ENCODE data around the gene PNCK. TPM values are rescaled to one million over a fixed set of nuclear protein-coding genes. Genes with fewer than 3 reads are reported as not detected.

Gene PNCK
- total and polyA plus RNA-seq, 12 donors: 2.0 to 15.6 (median 5.7) TPM

DNA sequence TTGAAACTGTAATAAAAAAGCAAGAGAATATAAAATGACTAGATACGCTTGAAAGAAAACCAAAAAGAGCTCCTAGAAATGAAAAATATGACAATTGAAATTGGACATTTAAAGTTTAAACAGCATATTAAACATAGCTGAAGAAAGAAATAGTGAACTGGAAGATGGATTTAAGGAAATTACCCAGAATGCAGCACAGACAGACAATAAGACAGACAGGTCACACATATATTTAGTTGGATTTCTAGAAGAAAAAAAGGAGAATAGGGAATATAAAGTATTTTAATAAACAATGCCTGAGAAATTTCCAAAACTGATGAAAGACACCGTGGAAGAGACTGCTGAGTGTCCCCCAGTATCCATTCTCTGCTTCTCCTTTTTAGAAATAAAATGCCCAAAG lies 20.1 kb downstream of the PNCK start:
- no peak for ATAC-seq
- no peak for DNase-seq
- H3K36me3 ChIP-seq: no peaks in the 10 kb centered on the region
- H3K27me3 ChIP-seq: peaks cover 0 to 23% (median 7%) of the 10 kb centered on the region in 7 donors
- peaks cover 0 to 16% (median 0%) of the 10 kb centered on the region in 11 donors for H3K9me3 ChIP-seq
- H3K27ac ChIP-seq: no peak overlapping the region
- H3K4me1 ChIP-seq: no peaks in the 10 kb centered on the region
- H3K4me3 ChIP-seq: no peak overlapping the region
- intact Hi-C loops (cut with DNase I): loop anchor here in 3 of 10 donors (5.0 to 10.0 kb wide), 3 partner anchors 49 to 1191 kb away; no protein-coding TSS in a partner anchor
- TF ChIP-seq, protein P1, sequence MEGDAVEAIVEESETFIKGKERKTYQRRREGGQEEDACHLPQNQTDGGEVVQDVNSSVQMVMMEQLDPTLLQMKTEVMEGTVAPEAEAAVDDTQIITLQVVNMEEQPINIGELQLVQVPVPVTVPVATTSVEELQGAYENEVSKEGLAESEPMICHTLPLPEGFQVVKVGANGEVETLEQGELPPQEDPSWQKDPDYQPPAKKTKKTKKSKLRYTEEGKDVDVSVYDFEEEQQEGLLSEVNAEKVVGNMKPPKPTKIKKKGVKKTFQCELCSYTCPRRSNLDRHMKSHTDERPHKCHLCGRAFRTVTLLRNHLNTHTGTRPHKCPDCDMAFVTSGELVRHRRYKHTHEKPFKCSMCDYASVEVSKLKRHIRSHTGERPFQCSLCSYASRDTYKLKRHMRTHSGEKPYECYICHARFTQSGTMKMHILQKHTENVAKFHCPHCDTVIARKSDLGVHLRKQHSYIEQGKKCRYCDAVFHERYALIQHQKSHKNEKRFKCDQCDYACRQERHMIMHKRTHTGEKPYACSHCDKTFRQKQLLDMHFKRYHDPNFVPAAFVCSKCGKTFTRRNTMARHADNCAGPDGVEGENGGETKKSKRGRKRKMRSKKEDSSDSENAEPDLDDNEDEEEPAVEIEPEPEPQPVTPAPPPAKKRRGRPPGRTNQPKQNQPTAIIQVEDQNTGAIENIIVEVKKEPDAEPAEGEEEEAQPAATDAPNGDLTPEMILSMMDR (IDR thresholded peaks at IDR 0.05): no peak
- WGBS, 2 donors: 92 to 93% methylated on average over 2 of the region's 2 CpGs

- Histone ChIP-seq H3K27me3 (peaks cover 0 to 34% (median 20%) of the 10 kb centered on the region in 7 donors), H3K9me3 (peaks cover 0 to 16% (median 0%) of the 10 kb centered on the region in 11 donors), H3K36me3 (no peaks in the 10 kb centered on the region), H3K4me1 (peaks cover 0 to 11% (median 3%) of the 10 kb centered on the region in 9 donors), H3K4me3 (no peak overlapping the region), H3K27ac (no peak overlapping the region)
- intact Hi-C loops (cut with DNase I): loop anchor here in 3 of 10 donors (1.0 to 10.0 kb wide), 4 partner anchors 37 to 1193 kb away; no protein-coding TSS in a partner anchor
- ATAC-seq: no peak
- no peak for DNase-seq
- 80 to 83% methylated on average over 9 of the region's 9 CpGs for WGBS, 2 donors
- TF ChIP-seq, protein P1 (IDR thresholded peaks at IDR 0.05): peak in 4 of 9 donors; percentile 3 to 35 (median 17)
Observed at GRCh38 chrX:153651540-153652079, 22.0 kb downstream of the PNCK start.

DNA sequence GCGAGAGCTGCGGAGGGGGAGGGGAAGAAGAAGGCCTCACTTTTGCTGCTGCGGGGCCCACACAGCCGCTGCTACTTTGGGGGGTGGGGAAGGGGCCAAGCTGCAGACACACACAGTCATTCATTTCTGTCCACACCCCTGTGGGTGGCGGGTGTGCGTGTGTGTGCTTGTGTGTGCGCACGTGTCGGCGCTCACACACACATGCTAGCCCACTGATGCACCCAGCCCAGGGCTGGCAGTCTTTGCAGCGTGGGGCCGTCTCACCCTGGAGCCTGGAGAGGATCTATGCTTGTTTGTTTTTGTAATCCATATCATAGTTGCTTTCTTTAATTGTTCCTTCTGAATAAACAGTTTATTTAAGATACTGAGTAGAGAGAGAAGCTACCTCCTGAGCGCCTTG lies 22.7 kb downstream of the PNCK start:
- TF ChIP-seq, protein P1 (IDR thresholded peaks at IDR 0.05): no peak
- no peak for ATAC-seq

GRCh38 chrX:153649915-153650782 lies 23.5 kb downstream of the PNCK start:
- peaks cover 0 to 16% (median 0%) of the 10 kb centered on the region in 11 donors for H3K9me3 ChIP-seq
- H3K27me3 ChIP-seq: peaks cover 0 to 44% (median 35%) of the 10 kb centered on the region in 7 donors
- intact Hi-C loops (cut with DNase I): loop anchor here in 4 of 10 donors (1.0 to 10.0 kb wide), 5 partner anchors 45 to 1195 kb away; no protein-coding TSS in a partner anchor
- 72 to 76% methylated on average over 26 to 41 of the region's 41 CpGs for WGBS, 2 donors
- no peaks in the 10 kb centered on the region for H3K36me3 ChIP-seq
- peaks cover 0 to 11% (median 3%) of the 10 kb centered on the region in 9 donors for H3K4me1 ChIP-seq
- DNase-seq (no peak), ATAC-seq (no peak)
- no peak overlapping the region for H3K4me3 ChIP-seq
- no peak overlapping the region for H3K27ac ChIP-seq
- TF ChIP-seq, protein P1 (IDR thresholded peaks at IDR 0.05): no peak

More for the DNA sequence above, 22.7 kb downstream of the PNCK start:
- H3K4me1 ChIP-seq: peaks cover 0 to 11% (median 3%) of the 10 kb centered on the region in 9 donors
- no peaks in the 10 kb centered on the region for H3K36me3 ChIP-seq
- peaks cover 0 to 40% (median 27%) of the 10 kb centered on the region in 7 donors for H3K27me3 ChIP-seq
- peaks cover 0 to 16% (median 0%) of the 10 kb centered on the region in 11 donors for H3K9me3 ChIP-seq
- no peak overlapping the region for H3K27ac ChIP-seq
- intact Hi-C loops (cut with DNase I): loop anchor here in 3 of 10 donors (1.0 to 10.0 kb wide), 4 partner anchors 37 to 1194 kb away; no protein-coding TSS in a partner anchor
- DNase-seq: no peak
- no peak overlapping the region for H3K4me3 ChIP-seq
- 92 to 95% methylated on average over 8 to 13 of the region's 13 CpGs for WGBS, 2 donors

Data from heart right ventricle (tissue), 16 donors.